Activated CD8-positive, alpha-beta memory T cell treated with anti-CD3 and anti-CD28 coated beads for 1 hour (primary cell): ENCODE measurements around the gene UGT2A2.

ENCODE experiments used
- DNase-seq, 2 donors: peaks; one replicate each; pipeline ENCODE4 v3.0.0-alpha.2; 2020; ENCODE audit warnings: low read depth in 1 of 2; ENCODE audit errors: extremely low read depth in 1 of 2

The UGT2A2 gene

DNA sequence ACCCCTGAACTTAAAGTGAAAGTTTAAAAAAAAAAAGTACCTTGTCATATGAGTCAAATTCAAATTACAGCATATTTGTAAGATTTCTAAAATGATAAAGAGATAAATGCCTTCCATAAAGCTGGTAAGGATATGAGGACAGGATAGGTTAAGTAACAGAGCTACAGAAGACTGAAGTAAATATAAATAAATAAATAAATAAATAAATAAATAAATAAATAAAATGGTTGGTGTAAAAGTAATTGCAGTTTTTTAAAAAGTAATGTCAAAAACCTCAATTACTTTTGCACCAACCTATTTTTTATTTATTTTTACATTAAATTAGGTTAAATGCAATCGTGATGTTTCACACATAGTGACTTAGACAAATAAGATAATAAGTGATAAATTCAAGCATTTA lies 62.2 kb downstream of the UGT2A2 start:
- DNase-seq: no peak

DNA sequence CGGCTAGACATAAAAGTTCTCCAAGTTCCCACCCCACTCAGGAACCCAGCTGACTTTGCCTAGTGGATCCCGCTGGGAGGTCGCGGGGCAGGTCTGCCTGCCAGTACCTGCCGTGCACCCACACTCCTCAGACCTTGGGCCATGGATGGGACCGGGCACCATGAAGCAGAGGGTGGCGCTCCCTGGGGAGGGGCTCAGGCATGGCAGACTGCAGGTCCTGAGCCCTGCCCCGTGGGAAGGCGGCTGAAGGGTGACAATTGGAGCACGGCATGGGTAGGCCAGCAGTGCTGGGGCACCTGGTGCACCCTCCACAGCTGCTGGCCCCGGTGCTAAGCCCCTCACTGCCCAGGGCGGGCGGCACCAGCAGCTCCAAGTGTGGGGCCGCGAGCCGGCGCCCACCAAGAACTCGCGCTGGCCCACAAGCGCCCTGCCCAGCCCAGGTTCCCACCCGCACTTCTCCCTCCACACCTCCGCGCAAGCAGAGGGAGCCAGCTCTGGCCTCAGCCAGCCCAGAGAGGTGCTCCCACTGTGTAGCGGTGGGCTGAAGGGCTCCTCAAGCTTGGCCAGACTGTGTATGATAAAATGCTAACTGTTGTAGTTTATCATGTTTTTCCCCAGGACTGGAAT lies 63.1 kb downstream of the UGT2A2 start:
- no peak for DNase-seq

DNA sequence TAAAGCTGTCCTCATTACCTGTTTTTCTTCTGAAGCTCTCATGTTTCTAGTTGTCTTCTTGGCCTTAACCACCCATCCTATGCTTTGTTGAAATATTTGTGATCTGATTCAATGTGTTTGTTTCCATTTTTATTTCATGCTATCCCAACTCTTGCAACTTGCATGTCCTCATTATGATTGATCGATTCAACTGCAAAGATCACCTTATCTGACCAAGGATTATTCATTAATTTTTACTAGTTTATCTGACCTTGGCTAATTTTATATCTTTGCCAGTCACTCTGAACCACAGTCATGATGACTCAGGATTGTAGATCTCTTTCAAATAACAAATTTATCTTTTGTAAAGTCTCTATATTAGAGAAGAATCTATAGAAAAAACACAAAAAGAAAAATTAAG lies 70.7 kb downstream of the UGT2A2 start:
- DNase-seq: no peak

DNA sequence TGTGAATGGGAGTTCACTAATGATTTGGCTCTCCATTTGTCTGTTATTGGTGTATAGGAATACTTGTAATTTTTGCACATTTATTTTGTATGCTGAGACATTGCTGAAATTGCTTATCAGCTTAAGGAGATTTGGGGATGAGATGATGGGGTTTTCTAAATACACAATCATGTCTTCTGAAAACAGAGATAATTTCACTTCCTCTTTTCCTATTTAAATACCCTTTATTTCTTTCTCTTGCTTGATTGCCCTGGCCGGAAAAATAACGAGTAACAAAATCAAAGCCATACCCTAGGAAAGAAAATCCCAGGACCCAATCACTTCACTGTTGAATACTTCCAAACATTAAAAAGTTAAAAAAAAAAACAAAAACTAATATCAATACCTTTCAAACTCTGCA lies 76.0 kb downstream of the UGT2A2 start:
- DNase-seq: no peak

DNA sequence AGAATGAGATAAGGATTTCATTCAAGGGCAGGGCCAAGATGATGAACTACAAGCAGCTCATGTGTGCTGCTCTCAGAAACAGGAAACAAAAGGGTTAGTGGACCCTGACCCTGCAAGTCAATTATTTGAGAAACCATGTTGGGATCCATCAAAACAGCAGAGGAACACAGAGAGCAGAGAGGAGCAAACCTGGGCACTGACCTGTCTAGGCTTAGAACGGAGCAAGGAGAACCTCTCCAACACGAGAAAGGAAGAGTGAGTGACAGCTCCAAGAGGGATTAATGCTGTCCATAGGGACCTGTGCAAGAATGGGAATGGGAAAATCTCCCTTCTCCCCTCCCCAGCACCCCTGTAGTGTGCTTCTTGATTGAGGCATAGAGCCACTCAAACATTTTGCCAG lies 89.8 kb downstream of the UGT2A2 start:
- no peak for DNase-seq

DNA sequence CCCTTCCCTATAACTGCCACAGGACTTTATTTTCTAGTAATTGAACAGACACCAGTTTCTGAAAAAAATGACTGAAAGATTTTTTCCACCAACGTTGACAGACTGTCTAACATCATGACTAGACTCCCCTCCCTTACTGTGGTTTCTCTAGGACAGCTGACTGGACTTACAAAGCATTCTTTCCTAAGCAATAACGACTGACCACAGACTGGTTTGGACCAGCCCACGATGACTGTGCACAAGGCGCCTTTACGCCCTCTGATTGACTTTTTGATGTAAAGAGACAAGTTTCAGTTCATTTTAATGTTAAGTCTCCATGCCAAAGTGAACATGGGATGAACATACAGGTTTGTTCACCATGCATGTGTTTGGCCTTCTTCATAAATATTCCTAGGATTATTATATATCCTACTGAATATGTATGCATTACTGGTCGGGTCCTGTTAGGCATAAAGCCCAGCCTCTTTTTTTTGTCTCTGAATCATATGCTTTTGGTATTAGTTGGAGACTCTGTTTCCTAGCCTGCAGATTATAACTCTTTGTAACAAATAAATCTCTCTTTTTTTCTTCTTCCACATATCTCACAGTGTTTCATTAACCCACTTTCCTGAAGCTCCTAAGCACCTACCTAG lies 93.2 kb downstream of the UGT2A2 start:
- no peak for DNase-seq
